AG10803 (cell line): ENCODE data around the gene CSTF1.
"Not testable (repeated sequence)": the region's sequence is repeated elsewhere in the genome, so short reads cannot be mapped to it uniquely, and the experiment has no call there.

ENCODE experiments used
- DNase-seq: peaks from one replicate; pipeline ENCODE4 v3.0.0; 2010; ENCODE audit warnings: low read depth
- H3K4me3 ChIP-seq: 2 replicates; pipeline ENCODE4 v1.5.1; 2011; ENCODE audit warnings: mild to moderate bottlenecking, low read length, control low read depth
- CTCF ChIP-seq: conservative IDR thresholded peaks from 2 replicates; pipeline ENCODE4 v1.5.1; 2011; ENCODE audit warnings: mild to moderate bottlenecking, low read length, control low read depth, inconsistent platforms

Gene CSTF1

DNA sequence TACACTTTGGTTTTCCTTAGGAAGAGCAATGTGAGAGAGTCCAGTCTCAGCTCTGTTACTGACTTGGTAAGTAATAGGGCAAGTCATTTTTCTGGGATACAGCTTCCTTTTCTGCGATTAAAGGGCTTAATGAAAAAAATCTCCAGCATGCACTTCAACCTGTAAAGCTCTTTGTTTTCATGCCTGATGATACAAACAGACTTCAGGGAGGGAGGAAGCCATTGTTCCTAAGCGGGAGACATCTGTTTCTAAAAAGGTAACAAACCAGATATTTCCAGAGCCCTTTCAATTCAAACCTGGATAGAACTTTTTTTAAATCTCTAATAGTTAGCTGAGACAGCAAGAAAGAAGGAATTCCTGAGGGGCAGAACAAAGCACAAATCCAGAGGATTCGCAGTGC is 14.5 kb downstream of the CSTF1 start:
- no peak overlapping the region for H3K4me3 ChIP-seq
- DNase-seq = no peak
- TF ChIP-seq CTCF = no peak

- H3K4me3 ChIP-seq = no peak overlapping the region
- TF ChIP-seq CTCF = no peak
- DNase-seq = peak; percentile 47
These were observed 17.1 kb downstream of the CSTF1 start for GRCh38 chr20:56409521-56409920.

DNA sequence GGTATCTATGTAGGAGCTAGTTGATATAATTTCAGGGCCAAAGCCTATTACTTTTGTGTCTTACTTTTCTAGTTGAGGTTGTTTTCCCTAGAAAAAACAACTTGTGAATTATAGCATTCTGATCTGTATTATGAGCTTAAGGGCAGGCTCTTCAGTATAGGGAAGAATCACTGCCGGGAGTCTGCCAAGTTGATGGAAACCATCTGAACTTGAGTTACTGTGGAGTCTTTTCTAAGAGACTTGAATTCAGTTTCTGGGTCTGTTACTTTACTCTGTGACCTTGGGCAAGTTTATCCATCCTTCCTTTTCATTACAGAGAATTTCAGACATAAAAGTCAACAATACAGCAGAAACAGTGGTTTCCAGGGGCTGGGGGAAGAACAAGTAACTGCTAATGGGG is 17.5 kb downstream of the CSTF1 start:
- no peak for DNase-seq
- TF ChIP-seq CTCF = no peak
- H3K4me3 ChIP-seq = no peak overlapping the region

- DNase-seq, H3K4me3 ChIP-seq: not testable (repeated sequence)
These were observed 18.8 kb downstream of the CSTF1 start for GRCh38 chr20:56411287-56411686.

DNA sequence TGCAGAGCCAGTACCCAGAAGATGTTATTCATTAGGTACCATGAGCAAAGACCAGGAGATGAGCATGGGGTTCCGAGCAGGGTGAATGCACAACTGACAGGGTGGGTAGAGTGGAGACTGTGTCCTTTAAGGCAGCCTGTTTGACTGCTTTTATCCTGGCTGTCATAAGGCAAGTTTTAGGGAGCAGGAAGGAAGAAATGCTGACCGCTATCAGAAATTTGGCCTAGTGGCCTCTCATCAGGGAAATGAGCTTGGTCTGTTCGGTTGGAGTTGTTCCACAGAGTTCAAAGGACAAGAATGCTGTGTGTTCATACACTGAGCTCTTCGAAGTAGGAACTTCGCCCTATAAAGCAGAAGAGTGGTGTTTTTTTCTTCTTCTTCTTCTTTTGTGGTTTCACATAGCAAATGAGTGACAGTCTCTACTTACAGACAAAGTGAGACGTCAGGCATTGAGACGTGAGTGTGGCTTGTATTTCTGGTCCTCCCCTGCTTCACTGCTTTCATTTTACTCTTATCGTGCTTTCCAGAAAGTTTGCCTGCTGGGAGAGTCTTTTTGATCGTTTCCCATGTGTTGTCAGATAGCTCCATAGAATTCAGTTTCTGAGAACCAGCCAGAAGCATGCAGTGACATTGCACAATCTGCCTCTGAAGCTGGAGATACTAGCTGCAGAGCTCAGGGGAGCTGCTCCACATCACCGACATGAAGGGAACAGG is 19.5 kb downstream of the CSTF1 start, which contains the start of gene CASS4:
CASS4 (plus strand) TSS at position 502 of the 714 bp plus-strand sequence; CDS start at position 701, 199 bp downstream.
- TF ChIP-seq CTCF = no peak
- H3K4me3 ChIP-seq = peak within 1 kb of the TSS; percentile 26
- peak; percentile 70 for DNase-seq

GRCh38 chr20:56412473-56412790 is 20.0 kb downstream of the CSTF1 start:
- no peak for DNase-seq
- TF ChIP-seq CTCF = no peak
- peak overlapping the region; percentile 26; the same call in 1 of the 2 replicates for H3K4me3 ChIP-seq

- no peak for DNase-seq
- H3K4me3 ChIP-seq = no peak overlapping the region
- no peak for TF ChIP-seq CTCF
These were observed 20.5 kb downstream of the CSTF1 start for GRCh38 chr20:56412949-56413348.
